Measurements from ENCODE around the gene MRTFA.
"Not testable (repeated sequence)": the region's sequence is repeated elsewhere in the genome, so short reads cannot be mapped to it uniquely, and the experiment has no call there.

The MRTFA gene

DNA sequence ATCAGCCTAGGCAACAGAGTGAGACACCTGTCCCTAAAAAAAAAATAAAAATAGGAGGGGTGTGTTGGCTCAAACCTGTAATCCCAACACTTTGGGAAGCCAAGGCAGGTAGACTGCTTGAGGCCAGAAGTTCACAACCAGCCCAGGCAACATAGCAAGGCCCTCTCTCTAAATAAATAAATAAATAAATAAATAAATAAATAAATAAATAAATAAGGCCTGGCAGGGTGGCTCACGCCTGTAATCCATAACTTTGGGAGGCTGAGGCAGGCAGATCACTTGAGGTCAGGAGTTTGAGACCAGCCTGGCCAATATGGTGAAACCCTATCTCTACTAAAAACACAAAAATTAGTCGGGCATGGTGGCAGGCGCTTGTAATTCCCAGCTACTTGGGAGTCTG, 11.2 kb downstream of the MRTFA start:
- not testable (repeated sequence) for H3K36me3 ChIP-seq (ENCODE audit: control insufficient read depth, insufficient read depth, low read length); H3K4me1 ChIP-seq (ENCODE audit: control insufficient read depth, insufficient read depth, low read length); H3K9me3 ChIP-seq (ENCODE audit: control insufficient read depth, insufficient read depth, low read length); H3K9ac ChIP-seq (ENCODE audit: low read depth, low read length); H3K27ac ChIP-seq (ENCODE audit: low read depth, low read length); H3K27me3 ChIP-seq (ENCODE audit: control insufficient read depth, insufficient read depth, low read length); H3K4me3 ChIP-seq (ENCODE audit: low read depth, low read length)

DNA sequence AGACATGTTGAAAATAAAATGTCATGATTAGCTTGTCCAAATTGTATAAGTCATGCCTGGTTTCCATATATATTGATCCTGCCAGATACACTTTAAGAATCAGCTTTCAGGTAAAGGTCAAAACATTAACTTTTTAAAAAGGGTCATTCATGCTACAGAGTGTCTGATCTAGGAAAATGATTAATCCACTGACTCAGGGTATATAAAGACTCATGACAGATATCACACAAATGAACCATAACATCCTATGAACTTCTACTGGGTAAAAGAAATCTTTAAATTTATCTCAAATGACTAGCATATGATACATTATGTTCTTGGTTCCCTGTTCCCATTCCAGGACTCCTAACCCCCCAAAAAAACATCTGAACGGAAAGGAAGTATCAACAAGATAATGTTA, 11.7 kb downstream of the MRTFA start:
- H3K4me1 ChIP-seq (ENCODE audit: control insufficient read depth, insufficient read depth, low read length), result peaks cover 5% of the 10 kb centered on the region
- no peak overlapping the region for H3K9ac ChIP-seq (ENCODE audit: low read depth, low read length)
- no peak overlapping the region for H3K4me3 ChIP-seq (ENCODE audit: low read depth, low read length)
- no peaks in the 10 kb centered on the region for H3K9me3 ChIP-seq (ENCODE audit: control insufficient read depth, insufficient read depth, low read length)
- H3K27me3 ChIP-seq (ENCODE audit: control insufficient read depth, insufficient read depth, low read length), result no peaks in the 10 kb centered on the region
- no peaks in the 10 kb centered on the region for H3K36me3 ChIP-seq (ENCODE audit: control insufficient read depth, insufficient read depth, low read length)
- no peak overlapping the region for H3K27ac ChIP-seq (ENCODE audit: low read depth, low read length)

DNA sequence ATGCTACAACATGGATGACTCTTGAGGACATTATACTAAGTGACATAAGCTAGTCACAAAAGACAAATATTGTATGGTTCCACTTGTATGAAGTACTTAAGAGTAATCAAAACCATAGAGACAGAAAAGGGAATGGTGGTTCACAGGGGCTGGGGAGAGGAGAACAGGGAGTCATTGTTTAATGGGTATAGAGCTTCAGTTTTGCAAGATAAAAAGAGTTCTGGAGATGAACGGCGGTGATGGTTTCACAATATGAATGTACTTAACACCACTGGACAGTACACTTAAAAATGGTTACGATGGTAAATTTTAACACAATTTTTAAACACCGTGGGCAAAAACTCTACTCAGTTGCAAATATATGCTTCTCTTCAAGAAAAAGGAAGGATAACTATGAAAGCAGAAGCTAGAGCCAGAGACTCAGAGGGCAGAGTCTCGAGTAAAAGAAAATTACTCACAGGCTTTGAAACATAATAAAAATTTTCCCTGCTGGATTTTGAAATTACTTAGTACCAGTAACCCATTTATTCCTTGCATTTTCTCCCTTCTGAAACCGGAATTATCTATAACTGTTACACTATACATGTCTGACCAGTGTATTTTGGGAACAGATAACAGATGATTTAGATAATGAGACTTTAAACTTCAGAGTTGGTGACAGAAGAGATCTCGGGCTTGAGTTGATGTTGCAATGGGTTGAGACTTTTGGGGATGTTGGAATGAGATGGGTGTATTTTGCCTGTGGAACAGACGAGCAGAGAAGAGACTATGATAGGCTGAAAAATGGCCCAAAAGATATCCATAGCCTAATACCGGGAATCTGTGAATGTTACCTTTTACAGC, 15.0 kb downstream of the MRTFA start:
- no peaks in the 10 kb centered on the region for H3K4me1 ChIP-seq (ENCODE audit: control insufficient read depth, insufficient read depth, low read length)
- no peaks in the 10 kb centered on the region for H3K36me3 ChIP-seq (ENCODE audit: control insufficient read depth, insufficient read depth, low read length)
- no peak overlapping the region for H3K4me3 ChIP-seq (ENCODE audit: low read depth, low read length)
- no peak overlapping the region for H3K27ac ChIP-seq (ENCODE audit: low read depth, low read length)
- no peaks in the 10 kb centered on the region for H3K27me3 ChIP-seq (ENCODE audit: control insufficient read depth, insufficient read depth, low read length)
- H3K9ac ChIP-seq (ENCODE audit: low read depth, low read length), result no peak overlapping the region
- no peaks in the 10 kb centered on the region for H3K9me3 ChIP-seq (ENCODE audit: control insufficient read depth, insufficient read depth, low read length)

DNA sequence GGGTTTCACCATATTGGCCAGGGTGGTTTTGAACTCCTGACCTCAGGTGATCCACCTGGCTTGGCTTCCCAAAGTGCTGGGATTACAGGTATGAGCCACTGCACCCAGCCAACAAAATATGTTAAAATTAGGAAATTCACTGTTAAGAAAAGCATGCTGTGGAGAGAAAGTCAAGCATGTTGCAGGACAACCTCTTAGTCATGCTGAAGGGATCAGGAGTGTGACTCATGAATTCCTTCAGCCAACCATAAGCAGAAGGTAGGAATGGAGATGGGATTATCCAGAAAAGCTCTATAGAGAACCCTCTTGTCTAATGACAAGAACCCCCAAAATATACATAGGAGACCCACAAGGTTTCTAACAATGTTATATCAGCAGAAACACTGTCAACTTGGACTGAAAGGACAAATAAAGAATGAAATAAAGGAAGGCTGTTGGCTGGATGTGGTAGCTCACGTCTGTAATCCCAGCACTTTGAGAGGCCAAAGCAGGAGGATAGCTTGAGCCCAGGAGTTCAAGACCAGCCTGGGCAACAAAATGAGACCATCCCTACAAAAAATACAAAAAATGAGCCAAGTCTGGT, 16.0 kb downstream of the MRTFA start:
- H3K4me1 ChIP-seq (ENCODE audit: control insufficient read depth, insufficient read depth, low read length), result no peaks in the 10 kb centered on the region
- H3K9me3 ChIP-seq (ENCODE audit: control insufficient read depth, insufficient read depth, low read length), result no peaks in the 10 kb centered on the region
- H3K36me3 ChIP-seq (ENCODE audit: control insufficient read depth, insufficient read depth, low read length), result no peaks in the 10 kb centered on the region
- no peak overlapping the region for H3K27ac ChIP-seq (ENCODE audit: low read depth, low read length)
- H3K9ac ChIP-seq (ENCODE audit: low read depth, low read length), result no peak overlapping the region
- H3K27me3 ChIP-seq (ENCODE audit: control insufficient read depth, insufficient read depth, low read length), result no peaks in the 10 kb centered on the region
- H3K4me3 ChIP-seq (ENCODE audit: low read depth, low read length), result no peak overlapping the region

DNA sequence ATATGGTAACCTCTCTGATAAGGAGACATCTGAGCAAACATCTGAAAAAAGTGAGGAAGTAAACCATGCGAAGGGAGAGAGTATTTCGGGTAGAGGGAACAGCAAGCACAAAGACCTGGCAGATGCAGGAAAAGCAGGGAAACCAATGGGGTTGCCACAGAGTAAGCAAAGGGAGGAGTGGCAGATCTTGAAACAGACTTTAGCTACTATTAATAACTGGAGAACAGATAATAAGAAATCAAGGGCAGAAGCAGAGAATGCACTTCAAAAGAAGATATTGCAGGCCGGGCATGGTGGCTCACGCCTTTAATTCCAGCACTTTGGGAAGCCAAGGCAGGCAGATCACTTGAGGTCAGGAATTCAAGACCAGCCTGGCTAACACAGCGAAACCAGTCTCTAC, 18.1 kb downstream of the MRTFA start:
- Histone ChIP-seq H3K4me3 (ENCODE audit: low read depth, low read length) (no peak overlapping the region), H3K27ac (ENCODE audit: low read depth, low read length) (no peak overlapping the region), H3K9me3 (ENCODE audit: control insufficient read depth, insufficient read depth, low read length) (no peaks in the 10 kb centered on the region), H3K9ac (ENCODE audit: low read depth, low read length) (no peak overlapping the region), H3K36me3 (ENCODE audit: control insufficient read depth, insufficient read depth, low read length) (no peaks in the 10 kb centered on the region), H3K4me1 (ENCODE audit: control insufficient read depth, insufficient read depth, low read length) (no peaks in the 10 kb centered on the region), H3K27me3 (ENCODE audit: control insufficient read depth, insufficient read depth, low read length) (no peaks in the 10 kb centered on the region)

DNA sequence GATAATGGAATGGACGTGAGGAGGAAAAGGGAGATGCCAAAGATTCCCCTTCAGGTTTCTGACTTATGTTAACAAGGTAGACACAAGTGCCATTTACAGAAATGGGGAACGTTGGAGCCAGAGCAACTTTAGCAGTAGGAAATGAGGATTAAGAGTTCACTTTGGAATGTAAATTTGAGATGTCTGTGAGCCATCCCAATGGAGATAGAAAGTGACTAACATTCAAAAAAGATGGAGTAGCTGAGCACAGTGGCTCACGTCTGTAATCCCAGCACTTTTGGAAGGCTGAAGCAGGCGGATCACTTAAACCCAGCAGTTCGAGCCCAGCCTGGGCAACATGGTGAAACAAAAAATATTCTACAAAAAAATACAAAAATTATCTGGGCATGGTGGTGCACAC, 19.9 kb downstream of the MRTFA start:
- no peak overlapping the region for H3K27ac ChIP-seq (ENCODE audit: low read depth, low read length)
- no peaks in the 10 kb centered on the region for H3K4me1 ChIP-seq (ENCODE audit: control insufficient read depth, insufficient read depth, low read length)

DNA sequence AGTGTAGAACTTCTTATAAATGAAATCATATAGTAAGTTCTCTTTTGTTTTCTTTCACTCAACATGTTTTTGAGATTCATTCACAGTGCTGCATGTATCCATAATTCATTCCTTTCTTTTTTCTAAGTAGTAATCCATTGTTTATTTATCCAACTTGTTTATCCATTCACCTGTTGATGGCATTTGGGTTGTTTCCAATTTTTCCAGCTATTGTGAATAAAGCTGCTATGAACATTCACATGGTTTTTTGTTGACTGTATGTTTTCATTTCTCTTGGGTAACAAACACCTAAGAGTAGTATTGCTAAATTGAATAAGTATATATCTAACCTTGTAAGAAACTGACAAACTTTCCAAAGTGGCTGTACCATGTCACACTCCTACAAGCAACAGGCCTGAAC, 23.5 kb downstream of the MRTFA start:
- no peak overlapping the region for H3K4me3 ChIP-seq (ENCODE audit: low read depth, low read length)
- no peak overlapping the region for H3K27ac ChIP-seq (ENCODE audit: low read depth, low read length)
- no peaks in the 10 kb centered on the region for H3K27me3 ChIP-seq (ENCODE audit: control insufficient read depth, insufficient read depth, low read length)
- H3K9me3 ChIP-seq (ENCODE audit: control insufficient read depth, insufficient read depth, low read length), result no peaks in the 10 kb centered on the region
- no peak overlapping the region for H3K9ac ChIP-seq (ENCODE audit: low read depth, low read length)
- no peaks in the 10 kb centered on the region for H3K4me1 ChIP-seq (ENCODE audit: control insufficient read depth, insufficient read depth, low read length)
- no peaks in the 10 kb centered on the region for H3K36me3 ChIP-seq (ENCODE audit: control insufficient read depth, insufficient read depth, low read length)

More for the DNA sequence above, 19.9 kb downstream of the MRTFA start:
- Histone ChIP-seq H3K9ac (ENCODE audit: low read depth, low read length) (no peak overlapping the region), H3K4me3 (ENCODE audit: low read depth, low read length) (no peak overlapping the region), H3K36me3 (ENCODE audit: control insufficient read depth, insufficient read depth, low read length) (no peaks in the 10 kb centered on the region), H3K9me3 (ENCODE audit: control insufficient read depth, insufficient read depth, low read length) (no peaks in the 10 kb centered on the region), H3K27me3 (ENCODE audit: control insufficient read depth, insufficient read depth, low read length) (no peaks in the 10 kb centered on the region)

DNA sequence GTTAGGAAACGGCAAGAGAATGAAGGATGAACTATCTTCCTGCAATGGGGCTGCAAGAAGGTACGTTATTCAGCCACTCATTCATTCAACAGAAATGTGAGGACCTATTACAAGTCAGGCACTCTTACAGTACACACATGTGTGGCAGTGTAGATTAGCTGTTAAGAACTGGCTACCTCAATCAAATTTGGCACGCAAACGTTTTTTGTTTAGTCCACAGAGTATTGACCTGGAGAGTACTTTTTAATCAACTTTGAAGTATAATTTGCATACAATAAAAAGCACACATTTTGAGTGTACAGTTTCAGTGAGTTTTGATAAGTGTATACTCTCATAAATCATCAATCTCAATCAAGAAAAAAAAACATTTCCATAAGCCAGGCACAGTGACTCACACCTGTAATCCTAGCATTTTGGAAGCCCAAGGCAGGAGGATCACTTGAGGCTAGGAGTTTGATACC, 24.2 kb downstream of the MRTFA start:
- H3K4me3 ChIP-seq (ENCODE audit: low read depth, low read length), result no peak overlapping the region
- H3K9me3 ChIP-seq (ENCODE audit: control insufficient read depth, insufficient read depth, low read length), result no peaks in the 10 kb centered on the region
- H3K9ac ChIP-seq (ENCODE audit: low read depth, low read length), result no peak overlapping the region
- H3K36me3 ChIP-seq (ENCODE audit: control insufficient read depth, insufficient read depth, low read length), result no peaks in the 10 kb centered on the region
- peaks cover 4% of the 10 kb centered on the region for H3K4me1 ChIP-seq (ENCODE audit: control insufficient read depth, insufficient read depth, low read length)
- H3K27me3 ChIP-seq (ENCODE audit: control insufficient read depth, insufficient read depth, low read length), result no peaks in the 10 kb centered on the region
- H3K27ac ChIP-seq (ENCODE audit: low read depth, low read length), result no peak overlapping the region

DNA sequence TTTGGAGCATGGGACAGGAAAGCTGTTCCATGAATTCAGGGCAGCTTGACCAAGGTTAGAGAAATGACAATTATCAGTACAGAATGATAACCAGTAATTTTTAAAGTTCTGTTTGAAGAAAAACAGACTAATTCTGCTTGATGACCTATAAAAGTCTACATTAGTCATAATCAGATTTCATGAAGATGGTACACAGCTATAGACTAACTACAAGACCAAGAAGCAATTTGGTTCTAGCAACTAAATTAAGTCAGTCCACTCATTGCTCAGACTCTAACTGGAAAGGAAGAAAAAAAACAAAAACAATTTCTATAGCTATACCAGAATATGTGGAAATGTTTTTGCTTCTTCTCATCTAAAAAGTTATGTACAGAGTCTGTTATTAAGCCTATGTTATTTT, 24.9 kb downstream of the MRTFA start:
- Histone ChIP-seq H3K4me3 (ENCODE audit: low read depth, low read length) (no peak overlapping the region), H3K36me3 (ENCODE audit: control insufficient read depth, insufficient read depth, low read length) (no peaks in the 10 kb centered on the region), H3K9ac (ENCODE audit: low read depth, low read length) (no peak overlapping the region), H3K27me3 (ENCODE audit: control insufficient read depth, insufficient read depth, low read length) (no peaks in the 10 kb centered on the region), H3K9me3 (ENCODE audit: control insufficient read depth, insufficient read depth, low read length) (no peaks in the 10 kb centered on the region), H3K4me1 (ENCODE audit: control insufficient read depth, insufficient read depth, low read length) (peaks cover 11% of the 10 kb centered on the region), H3K27ac (ENCODE audit: low read depth, low read length) (no peak overlapping the region)

DNA sequence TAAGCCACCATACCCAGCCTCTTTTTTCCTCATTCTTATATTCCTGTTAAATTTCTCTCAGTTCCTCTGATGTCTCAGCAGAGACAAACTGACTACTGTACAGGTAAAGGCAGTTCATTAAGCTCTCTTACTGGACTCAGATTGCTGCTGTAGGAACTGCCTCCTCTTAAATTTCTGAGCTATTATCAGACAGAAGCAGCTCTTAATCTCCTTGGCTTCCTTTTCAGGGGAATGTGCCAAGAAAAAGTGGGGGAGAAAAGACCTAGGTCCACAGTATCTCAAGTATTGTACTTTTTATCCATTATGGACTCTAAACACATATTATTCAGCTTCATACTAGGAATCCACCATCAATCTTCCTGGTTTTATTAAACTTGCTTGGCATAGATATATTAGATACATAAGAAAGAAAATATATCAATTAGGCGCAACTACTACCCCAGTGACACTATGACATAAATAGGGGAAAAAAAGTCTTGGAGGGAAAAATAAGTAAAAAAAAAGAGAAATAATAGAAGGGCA, 26.1 kb downstream of the MRTFA start:
- Histone ChIP-seq H3K9me3 (ENCODE audit: control insufficient read depth, insufficient read depth, low read length) (no peaks in the 10 kb centered on the region), H3K4me3 (ENCODE audit: low read depth, low read length) (no peak overlapping the region), H3K27me3 (ENCODE audit: control insufficient read depth, insufficient read depth, low read length) (no peaks in the 10 kb centered on the region), H3K9ac (ENCODE audit: low read depth, low read length) (no peak overlapping the region), H3K36me3 (ENCODE audit: control insufficient read depth, insufficient read depth, low read length) (no peaks in the 10 kb centered on the region), H3K4me1 (ENCODE audit: control insufficient read depth, insufficient read depth, low read length) (peaks cover 22% of the 10 kb centered on the region), H3K27ac (ENCODE audit: low read depth, low read length) (no peak overlapping the region)

DNA sequence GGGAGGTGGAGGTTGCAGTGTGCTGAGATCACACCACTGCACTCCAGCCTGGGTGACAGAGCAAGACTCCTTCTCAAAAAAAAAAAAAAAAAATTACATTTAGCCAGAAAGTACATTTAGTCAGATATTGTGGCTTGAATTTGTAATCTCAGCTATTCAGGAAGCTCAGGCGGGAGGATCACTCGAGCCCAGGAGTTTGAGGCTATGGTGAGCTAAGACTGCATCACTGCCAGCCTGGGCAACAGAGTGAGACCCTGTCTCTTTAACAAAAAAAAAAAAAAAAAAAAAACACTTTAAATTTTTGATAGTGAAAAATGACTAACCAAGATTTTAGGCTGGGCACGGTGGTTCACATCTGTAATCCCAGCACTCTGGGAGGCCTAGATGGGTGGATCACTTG, 27.3 kb downstream of the MRTFA start:
- H3K4me1 ChIP-seq (ENCODE audit: control insufficient read depth, insufficient read depth, low read length), result peaks cover 22% of the 10 kb centered on the region
- H3K9me3 ChIP-seq (ENCODE audit: control insufficient read depth, insufficient read depth, low read length), result no peaks in the 10 kb centered on the region
- H3K27me3 ChIP-seq (ENCODE audit: control insufficient read depth, insufficient read depth, low read length), result no peaks in the 10 kb centered on the region
- no peak overlapping the region for H3K27ac ChIP-seq (ENCODE audit: low read depth, low read length)
- no peak overlapping the region for H3K9ac ChIP-seq (ENCODE audit: low read depth, low read length)
- H3K36me3 ChIP-seq (ENCODE audit: control insufficient read depth, insufficient read depth, low read length), result no peaks in the 10 kb centered on the region
- no peak overlapping the region for H3K4me3 ChIP-seq (ENCODE audit: low read depth, low read length)

Data from HUES48 (cell line).